CD4-positive, alpha-beta T cell treated with Interleukin-15 for 1 hour (primary cell): Measurements from ENCODE around the gene ADAM12.

Experiments used
- DNase-seq: peaks from one replicate; pipeline ENCODE4 v3.0.0-alpha.2; 2020

ADAM12 gene

GRCh38 chr10:126233182-126234148 is 154.8 kb downstream of the ADAM12 start:
- no peak for DNase-seq

GRCh38 chr10:126230587-126230986 is 157.7 kb downstream of the ADAM12 start:
- no peak for DNase-seq

- DNase-seq: no peak
Measured at GRCh38 chr10:126229686-126230085, 158.6 kb downstream of the ADAM12 start.

GRCh38 chr10:126227762-126228134 is 160.5 kb downstream of the ADAM12 start:
- no peak for DNase-seq

- DNase-seq: no peak
Measured at GRCh38 chr10:126226988-126227761, 161.1 kb downstream of the ADAM12 start.

- DNase-seq: no peak
Measured at GRCh38 chr10:126226205-126226604, 162.1 kb downstream of the ADAM12 start.

GRCh38 chr10:126225672-126226008 is 162.6 kb downstream of the ADAM12 start:
- DNase-seq: no peak

GRCh38 chr10:126224967-126225671 is 163.2 kb downstream of the ADAM12 start:
- no peak for DNase-seq

GRCh38 chr10:126223512-126224067 is 164.7 kb downstream of the ADAM12 start:
- no peak for DNase-seq

GRCh38 chr10:126222736-126223511 is 165.4 kb downstream of the ADAM12 start:
- DNase-seq: no peak

GRCh38 chr10:126221874-126222273 is 166.4 kb downstream of the ADAM12 start:
- no peak for DNase-seq

- DNase-seq: no peak
Measured at GRCh38 chr10:126218778-126219649, 169.3 kb downstream of the ADAM12 start.

GRCh38 chr10:126218174-126218573 is 170.1 kb downstream of the ADAM12 start:
- no peak for DNase-seq

- DNase-seq: no peak
Measured at GRCh38 chr10:126216632-126216961, 171.7 kb downstream of the ADAM12 start.

- no peak for DNase-seq
Measured at GRCh38 chr10:126215746-126216631, 172.3 kb downstream of the ADAM12 start.

GRCh38 chr10:126214679-126215078 is 173.6 kb downstream of the ADAM12 start:
- DNase-seq: no peak

- no peak for DNase-seq
Measured at GRCh38 chr10:126214021-126214420, 174.3 kb downstream of the ADAM12 start.

GRCh38 chr10:126212738-126213137 is 175.5 kb downstream of the ADAM12 start:
- DNase-seq: no peak

GRCh38 chr10:126210051-126210651 is 178.1 kb downstream of the ADAM12 start:
- DNase-seq: no peak

GRCh38 chr10:126209451-126209850 is 178.8 kb downstream of the ADAM12 start:
- DNase-seq: no peak
